ENCODE results near the gene DIPK2B.

GRCh38 chrX:45154462-45154861 lies 46.2 kb downstream of the DIPK2B start:
- TF ChIP-seq EZH2phosphoT487 (IDR thresholded peaks at IDR 0.05; ENCODE audit: insufficient read depth, low read depth) (no peak), EZH2 (IDR thresholded peaks at IDR 0.05; ENCODE audit: insufficient read depth, poor library complexity, severe bottlenecking) (no peak)

Measured in GM23248 (cell line).